GM10248 (cell line): ENCODE data around the gene REEP6.

Experiments
- CTCF ChIA-PET: fragments of 300-600 bp; sonication (Branson Sonifier 250); formaldehyde crosslinking; extraction: SDS; loops from one replicate; lab custom pipeline; 2021; ENCODE audit warnings: antibody characterized with exemption; lab: Yijun Ruan, JAX
- POLR2A ChIA-PET: fragments of 350-650 bp; sonication (Branson Sonifier 250); formaldehyde crosslinking; extraction: SDS; loops from one replicate; lab custom pipeline; 2020; ENCODE audit warnings: antibody characterized with exemption; lab: Yijun Ruan, JAX
- DNase-seq: peaks from one replicate; pipeline ENCODE4 v3.0.0; 2012; ENCODE audit errors: extremely low spot score
- TF ChIP-seq, protein P1 (sequence below): IDR thresholded peaks from 2 replicates; pipeline ENCODE4 v1.5.1; 2012; ENCODE audit warnings: mild to moderate bottlenecking, low read depth; ENCODE audit errors: extremely low read depth, missing control alignments, control extremely low read depth

The REEP6 gene

DNA sequence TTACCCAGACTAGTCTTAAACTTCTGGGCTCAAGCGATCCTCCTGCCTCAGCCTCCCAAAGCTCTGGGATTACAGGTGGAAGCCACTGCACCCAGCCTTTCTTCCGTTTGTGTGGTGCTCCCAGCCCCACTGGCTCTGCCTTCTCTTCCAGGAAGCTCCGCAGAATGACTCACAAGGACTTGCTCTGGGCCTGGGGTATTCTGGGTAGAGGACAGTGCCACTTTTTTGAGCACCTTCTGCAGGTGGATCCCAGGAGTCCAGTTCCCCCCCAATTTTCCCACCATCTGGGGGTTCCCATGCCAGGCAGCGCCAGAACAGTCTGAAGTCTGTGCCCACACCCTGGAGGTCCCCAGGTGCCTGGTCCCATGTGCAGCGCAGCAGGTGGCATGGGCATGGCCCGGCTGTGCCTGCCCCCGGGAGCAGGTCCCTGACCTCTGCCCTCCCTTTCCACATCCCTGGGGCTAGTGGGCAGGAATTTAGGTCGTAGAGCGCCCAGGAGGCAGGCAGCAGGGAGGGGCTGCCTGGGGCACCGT lies 1.6 kb downstream of the REEP6 start:
- ChIA-PET CTCF (interaction anchor here (0.8 kb wide), 1 partner anchor 10 kb away, joined by 3 read pairs; no protein-coding TSS in a partner anchor), POLR2A (no interaction called here)
- TF ChIP-seq, protein P1, sequence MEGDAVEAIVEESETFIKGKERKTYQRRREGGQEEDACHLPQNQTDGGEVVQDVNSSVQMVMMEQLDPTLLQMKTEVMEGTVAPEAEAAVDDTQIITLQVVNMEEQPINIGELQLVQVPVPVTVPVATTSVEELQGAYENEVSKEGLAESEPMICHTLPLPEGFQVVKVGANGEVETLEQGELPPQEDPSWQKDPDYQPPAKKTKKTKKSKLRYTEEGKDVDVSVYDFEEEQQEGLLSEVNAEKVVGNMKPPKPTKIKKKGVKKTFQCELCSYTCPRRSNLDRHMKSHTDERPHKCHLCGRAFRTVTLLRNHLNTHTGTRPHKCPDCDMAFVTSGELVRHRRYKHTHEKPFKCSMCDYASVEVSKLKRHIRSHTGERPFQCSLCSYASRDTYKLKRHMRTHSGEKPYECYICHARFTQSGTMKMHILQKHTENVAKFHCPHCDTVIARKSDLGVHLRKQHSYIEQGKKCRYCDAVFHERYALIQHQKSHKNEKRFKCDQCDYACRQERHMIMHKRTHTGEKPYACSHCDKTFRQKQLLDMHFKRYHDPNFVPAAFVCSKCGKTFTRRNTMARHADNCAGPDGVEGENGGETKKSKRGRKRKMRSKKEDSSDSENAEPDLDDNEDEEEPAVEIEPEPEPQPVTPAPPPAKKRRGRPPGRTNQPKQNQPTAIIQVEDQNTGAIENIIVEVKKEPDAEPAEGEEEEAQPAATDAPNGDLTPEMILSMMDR: no peak
- DNase-seq: no peak

DNA sequence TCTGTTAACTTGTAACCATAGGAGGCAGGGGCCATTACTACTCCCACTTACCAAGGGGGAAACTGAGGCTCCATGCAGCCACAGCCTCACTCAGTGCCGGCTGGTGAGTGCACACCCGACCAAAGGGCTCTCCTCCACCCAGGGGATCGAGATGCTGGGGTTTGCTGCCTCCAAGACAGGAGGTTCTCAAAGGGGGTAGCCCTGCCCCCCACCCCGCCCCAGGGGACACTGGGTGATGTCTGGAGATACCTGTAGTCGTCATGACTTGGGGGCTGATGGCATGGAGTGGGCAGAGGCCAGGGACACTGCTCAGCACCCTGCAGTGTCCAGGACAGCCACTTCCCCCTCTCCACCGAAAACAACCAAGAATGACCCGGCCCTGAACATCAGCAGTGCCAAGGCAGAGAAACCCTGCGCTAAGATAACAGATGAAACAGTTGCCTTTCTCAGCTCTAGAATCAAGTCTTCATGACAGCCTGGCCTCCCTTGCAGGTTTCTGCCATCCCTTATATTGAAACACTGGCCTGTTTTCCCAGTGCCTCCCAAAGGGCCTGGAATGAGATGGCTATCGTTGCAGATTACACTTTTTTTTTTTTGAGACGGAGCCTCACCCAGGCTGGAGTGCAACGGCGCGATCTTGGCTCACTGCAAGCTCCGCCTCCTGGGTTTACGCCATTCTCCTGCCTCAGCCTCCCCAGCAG lies 3.3 kb downstream of the REEP6 start:
- DNase-seq: no peak
- CTCF ChIA-PET: no interaction called here
- POLR2A ChIA-PET: no interaction called here
- TF ChIP-seq, protein P1: no peak

DNA sequence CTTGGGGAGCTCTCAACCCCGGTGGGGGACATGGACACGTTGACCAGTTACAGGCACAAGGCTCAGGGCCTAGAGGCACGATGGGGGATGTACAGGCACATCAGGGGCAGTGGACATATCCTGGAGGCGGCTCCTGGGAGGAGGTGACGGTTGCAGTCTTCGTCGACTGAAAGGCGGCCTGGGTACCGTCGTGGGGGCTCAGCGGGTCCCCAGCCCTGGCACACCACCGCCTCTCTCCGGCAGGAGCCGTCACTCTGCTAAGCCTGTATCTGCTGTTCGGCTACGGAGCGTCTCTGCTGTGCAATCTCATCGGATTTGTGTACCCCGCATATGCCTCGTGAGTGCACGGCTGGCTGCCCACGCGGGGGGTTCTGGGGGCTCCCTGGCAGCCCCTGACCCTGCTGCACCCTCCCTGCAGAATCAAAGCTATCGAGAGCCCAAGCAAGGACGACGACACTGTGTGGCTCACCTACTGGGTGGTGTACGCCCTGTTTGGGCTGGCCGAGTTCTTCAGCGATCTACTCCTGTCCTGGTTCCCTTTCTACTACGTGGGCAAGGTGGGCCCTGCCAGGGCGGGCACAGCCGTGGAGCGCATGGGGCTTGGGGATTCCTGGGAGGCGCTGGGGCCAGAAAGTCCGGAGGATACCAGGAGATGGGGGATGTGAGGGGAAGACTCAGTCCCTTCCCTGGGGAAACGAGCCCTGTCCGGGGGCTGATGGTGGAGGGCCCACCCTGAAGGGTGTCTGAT lies 4.2 kb downstream of the REEP6 start:
- POLR2A ChIA-PET: no interaction called here
- CTCF ChIA-PET: no interaction called here
- TF ChIP-seq, protein P1: no peak

DNA sequence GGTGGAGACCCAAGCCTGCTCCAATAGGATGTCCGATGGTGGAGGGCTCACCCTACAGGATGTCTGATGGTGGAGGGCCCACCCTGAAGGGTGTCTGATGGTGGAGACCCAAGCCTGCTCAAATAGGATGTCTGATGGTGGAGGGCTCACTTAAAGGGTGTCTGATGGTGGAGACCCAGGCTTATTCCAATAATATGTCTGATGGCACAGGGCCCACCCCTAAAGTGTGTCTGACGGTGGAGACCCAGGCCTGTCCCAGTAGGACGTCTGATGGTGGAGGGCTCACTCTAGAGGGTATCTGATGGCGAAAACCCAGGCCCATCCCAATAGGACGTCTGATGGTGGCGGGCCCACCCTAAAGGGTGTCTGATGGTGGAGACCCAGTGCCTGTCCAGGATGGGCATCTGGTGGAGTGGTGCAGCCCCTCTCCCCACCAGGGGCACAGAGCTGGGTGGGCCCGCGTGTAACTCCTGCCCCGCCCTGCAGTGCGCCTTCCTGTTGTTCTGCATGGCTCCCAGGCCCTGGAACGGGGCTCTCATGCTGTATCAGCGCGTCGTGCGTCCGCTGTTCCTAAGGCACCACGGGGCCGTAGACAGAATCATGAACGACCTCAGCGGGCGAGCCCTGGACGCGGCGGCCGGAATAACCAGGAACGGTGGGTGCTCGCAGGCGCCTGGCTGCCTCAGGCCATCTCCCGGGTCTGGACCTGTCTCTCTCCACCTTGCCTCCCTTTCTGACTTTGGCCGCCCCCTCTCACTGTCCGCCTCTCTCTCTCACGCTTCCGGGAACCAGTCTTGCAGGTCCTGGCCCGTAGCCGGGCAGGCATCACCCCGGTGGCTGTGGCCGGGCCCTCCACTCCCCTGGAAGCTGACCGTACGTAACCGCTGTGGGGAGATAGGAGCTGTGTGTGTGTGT lies 5.1 kb downstream of the REEP6 start:
- POLR2A ChIA-PET: no interaction called here
- CTCF ChIA-PET: no interaction called here
- TF ChIP-seq, protein P1: no peak
- no peak for DNase-seq

More for the DNA sequence above, 4.2 kb downstream of the REEP6 start:
- DNase-seq: no peak

DNA sequence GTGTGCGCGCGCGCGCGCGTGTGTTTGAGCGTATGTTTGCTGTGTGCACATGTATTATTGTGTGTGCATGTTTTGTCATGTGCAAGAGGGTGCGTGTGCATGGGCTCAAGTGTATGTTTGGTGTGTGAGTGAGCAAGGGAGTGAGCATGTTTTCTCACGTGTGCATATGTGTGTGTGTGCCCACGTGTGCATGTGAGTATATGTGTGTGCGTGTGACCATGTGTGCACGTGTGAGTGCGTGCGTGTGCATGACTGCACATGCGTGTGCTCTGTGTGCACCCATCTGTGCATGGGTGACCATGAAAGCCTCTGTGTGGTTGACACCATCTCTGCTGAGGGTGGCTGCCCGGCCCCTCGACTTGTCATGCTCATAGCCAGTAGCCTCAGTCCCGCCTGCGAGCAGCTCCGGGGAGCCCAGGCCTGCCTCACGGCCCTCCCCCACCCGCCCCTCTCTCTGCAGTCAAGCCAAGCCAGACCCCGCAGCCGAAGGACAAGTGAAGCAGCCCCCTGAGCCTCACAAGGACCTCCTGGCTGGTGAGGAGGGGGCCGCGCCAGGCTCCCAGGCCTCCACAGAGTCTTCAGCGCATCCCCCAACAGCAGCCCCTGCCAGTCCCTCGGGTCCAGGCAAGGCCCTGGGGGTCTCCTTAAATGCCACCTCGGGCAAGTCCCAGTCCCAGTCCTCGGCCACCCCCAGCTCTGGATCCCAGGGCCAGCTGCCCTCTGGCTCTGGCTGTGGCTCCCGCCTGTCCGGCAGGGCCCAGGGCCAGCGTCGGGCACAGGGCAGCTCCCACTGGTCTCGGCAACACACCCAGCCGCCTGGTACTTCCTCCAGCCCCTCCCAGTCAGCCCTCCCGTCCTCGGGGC lies 6.0 kb downstream of the REEP6 start:
- no peak for DNase-seq
- CTCF ChIA-PET: interaction anchor here (1.3 kb wide), 1 partner anchor 329 kb away, joined by 3 read pairs; no protein-coding TSS in a partner anchor
- TF ChIP-seq, protein P1: no peak
- POLR2A ChIA-PET: no interaction called here
